ENCODE data around the gene MSANTD1. TPM values are rescaled to one million over a fixed set of nuclear protein-coding genes. Genes with fewer than 3 reads are reported as not detected.
"Not testable (repeated sequence)": the region's sequence is repeated elsewhere in the genome, so short reads cannot be mapped to it uniquely, and the experiment has no call there.

MSANTD1 gene
- total RNA-seq, 2 donors from 2014 or later = 1.4 to 2.8 TPM

DNA sequence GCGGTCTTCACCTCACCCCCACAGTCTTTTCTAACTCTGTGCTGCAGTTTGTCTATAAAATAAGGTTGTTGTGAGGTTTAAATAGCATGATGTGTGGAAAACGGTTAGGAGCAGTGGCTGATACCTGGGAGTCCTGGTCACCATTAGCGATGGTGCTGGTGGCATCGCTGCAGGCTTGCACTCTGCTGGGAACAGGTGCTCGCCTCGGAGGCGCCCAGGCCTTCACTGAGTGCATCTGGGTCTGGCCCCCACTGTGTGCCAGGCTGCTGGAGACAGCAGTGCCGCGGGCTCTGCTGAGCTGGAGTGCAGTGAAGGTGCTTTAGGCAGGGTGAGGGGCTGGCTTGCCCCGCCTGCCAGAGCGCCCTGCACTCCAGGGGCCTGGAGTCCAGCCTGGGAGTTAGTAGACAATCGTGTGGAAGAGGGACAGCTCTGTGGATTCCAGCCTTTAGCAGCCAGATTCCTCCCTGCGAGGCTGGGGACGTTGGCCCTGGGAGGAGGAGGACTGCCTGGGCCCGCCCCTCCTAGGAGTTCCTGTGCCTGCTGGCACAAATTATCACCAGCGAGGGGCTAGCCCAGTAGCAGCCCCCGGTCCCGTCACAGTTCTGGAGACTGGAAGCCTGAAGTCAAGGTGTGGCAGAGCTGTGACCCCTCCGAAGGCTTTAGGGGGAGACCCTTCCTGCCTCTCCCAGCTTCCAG is 51.2 kb downstream of the MSANTD1 start:
- H3K4me1 ChIP-seq (ENCODE audit: control insufficient read depth in 1 of 2, low read depth in 2 of 2) = peaks cover 0 to 9% of the 10 kb centered on the region in 2 donors
- H3K36me3 ChIP-seq = no peaks in the 10 kb centered on the region
- ATAC-seq (ENCODE audit: insufficient number of reproducible peaks, low FRiP score, low read depth) (no peak), DNase-seq (ENCODE audit: low spot score) (no peak)
- TF ChIP-seq, protein P1, sequence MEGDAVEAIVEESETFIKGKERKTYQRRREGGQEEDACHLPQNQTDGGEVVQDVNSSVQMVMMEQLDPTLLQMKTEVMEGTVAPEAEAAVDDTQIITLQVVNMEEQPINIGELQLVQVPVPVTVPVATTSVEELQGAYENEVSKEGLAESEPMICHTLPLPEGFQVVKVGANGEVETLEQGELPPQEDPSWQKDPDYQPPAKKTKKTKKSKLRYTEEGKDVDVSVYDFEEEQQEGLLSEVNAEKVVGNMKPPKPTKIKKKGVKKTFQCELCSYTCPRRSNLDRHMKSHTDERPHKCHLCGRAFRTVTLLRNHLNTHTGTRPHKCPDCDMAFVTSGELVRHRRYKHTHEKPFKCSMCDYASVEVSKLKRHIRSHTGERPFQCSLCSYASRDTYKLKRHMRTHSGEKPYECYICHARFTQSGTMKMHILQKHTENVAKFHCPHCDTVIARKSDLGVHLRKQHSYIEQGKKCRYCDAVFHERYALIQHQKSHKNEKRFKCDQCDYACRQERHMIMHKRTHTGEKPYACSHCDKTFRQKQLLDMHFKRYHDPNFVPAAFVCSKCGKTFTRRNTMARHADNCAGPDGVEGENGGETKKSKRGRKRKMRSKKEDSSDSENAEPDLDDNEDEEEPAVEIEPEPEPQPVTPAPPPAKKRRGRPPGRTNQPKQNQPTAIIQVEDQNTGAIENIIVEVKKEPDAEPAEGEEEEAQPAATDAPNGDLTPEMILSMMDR (IDR thresholded peaks at IDR 0.05) = no peak
- no peaks in the 10 kb centered on the region for H3K9me3 ChIP-seq
- no peak overlapping the region for H3K27ac ChIP-seq
- H3K27me3 ChIP-seq (replicated peaks; ENCODE audit: insufficient read depth) = no peaks in the 10 kb centered on the region
- no peak overlapping the region for H3K4me3 ChIP-seq

DNA sequence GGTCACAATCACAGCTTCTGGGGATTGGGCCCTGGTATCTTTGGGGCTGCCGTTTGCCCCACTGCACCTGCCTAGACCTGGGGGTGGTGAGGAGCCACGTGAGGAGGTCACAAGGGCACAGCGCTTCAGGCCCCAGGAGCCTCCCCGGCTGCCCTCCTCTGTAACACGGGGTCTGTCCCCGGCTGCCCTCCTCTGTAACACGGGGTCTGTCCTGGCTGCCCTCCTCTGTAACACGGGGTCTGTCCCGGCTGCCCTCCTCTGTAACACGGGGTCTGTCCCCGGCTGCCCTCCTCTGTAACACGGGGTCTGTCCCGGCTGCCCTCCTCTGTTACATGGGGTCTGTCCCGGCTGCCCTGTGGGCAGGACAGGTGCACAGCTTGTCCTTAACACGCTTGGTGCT is 51.9 kb downstream of the MSANTD1 start:
- H3K27ac ChIP-seq; H3K9me3 ChIP-seq; H3K36me3 ChIP-seq; H3K4me3 ChIP-seq; H3K27me3 ChIP-seq (replicated peaks; ENCODE audit: insufficient read depth); ATAC-seq (ENCODE audit: insufficient number of reproducible peaks, low FRiP score, low read depth); DNase-seq (ENCODE audit: low spot score): not testable (repeated sequence)
- peaks cover 0 to 15% of the 10 kb centered on the region in 2 donors for H3K4me1 ChIP-seq (ENCODE audit: control insufficient read depth in 1 of 2, low read depth in 2 of 2)

DNA sequence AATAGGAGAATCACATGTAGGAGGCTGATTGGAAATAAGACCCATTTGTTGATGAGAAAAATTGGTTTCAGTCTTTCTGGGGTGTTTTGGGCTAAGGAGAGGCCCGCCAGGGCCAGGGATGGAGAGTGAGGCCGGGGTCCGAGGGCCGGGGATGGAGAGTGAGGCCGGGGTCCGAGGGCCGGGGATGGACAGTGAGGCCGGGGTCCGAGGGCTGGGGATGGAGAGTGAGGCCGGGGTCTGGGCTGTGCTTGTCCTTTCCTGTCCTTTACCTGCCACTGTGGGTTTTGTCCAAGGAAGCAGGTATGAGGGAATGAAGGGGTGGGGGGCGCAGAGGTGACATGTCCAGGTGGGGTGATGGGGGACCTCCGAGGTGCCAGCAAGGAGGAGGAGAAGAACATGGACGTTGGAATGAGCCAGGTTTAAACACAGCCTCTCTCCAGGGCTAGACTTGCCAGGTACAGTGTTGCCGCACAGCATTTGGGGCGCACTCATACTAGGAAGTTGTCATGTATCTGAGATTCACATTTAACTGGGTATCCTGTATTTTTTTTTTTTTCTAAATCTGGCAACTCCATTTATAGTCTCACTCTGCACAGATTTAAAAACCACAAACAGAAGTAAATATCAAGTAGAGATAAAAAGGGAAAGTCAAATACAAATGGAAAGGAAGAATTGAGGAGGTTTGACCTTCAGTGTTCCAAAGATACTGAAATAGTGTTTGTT is 52.7 kb downstream of the MSANTD1 start:
- Histone ChIP-seq H3K27me3 (replicated peaks; ENCODE audit: insufficient read depth) (no peaks in the 10 kb centered on the region), H3K9me3 (no peaks in the 10 kb centered on the region), H3K4me1 (ENCODE audit: control insufficient read depth in 1 of 2, low read depth in 2 of 2) (peaks cover 0 to 15% of the 10 kb centered on the region in 2 donors), H3K27ac (no peak overlapping the region), H3K36me3 (no peaks in the 10 kb centered on the region), H3K4me3 (no peak overlapping the region)
- no peak for DNase-seq (ENCODE audit: low spot score)
- no peak for ATAC-seq (ENCODE audit: insufficient number of reproducible peaks, low FRiP score, low read depth)
- TF ChIP-seq, protein P1 (IDR thresholded peaks at IDR 0.05) = no peak

DNA sequence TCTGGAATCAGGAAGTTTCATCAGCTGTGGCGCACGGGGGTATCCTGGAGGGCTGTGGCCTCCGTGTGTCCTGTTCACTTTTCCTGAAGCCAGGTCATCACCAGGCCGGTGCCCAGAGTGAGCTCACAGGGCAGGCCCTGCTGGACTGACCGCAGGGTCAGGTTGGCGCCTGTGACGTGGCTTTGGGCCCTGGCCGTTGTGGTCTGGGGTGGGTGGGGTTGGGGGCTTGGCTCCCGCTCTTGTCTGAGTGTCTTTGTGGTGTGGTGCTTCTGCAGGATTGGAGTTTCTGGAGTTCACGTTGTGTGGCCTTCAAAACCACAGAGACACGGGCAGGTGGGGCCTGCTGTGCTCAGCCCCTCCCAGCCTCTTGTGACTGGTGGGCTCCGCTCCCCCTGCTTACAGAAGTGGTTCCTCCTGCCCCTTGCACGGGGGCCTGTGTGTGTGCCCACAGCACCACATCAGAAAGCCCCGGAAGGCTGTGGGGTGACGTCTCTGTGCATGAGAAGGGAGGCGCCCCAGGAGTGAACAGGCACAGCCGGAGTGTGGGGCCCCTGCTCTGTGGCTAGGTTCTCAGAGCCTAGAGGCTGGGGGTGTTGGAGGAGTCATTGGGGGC is 53.3 kb downstream of the MSANTD1 start:
- no peak overlapping the region for H3K27ac ChIP-seq
- TF ChIP-seq, protein P1 (IDR thresholded peaks at IDR 0.05) = no peak
- no peak for DNase-seq (ENCODE audit: low spot score)
- H3K9me3 ChIP-seq = no peaks in the 10 kb centered on the region
- H3K4me3 ChIP-seq = no peak overlapping the region
- no peaks in the 10 kb centered on the region for H3K36me3 ChIP-seq
- no peaks in the 10 kb centered on the region for H3K27me3 ChIP-seq (replicated peaks; ENCODE audit: insufficient read depth)
- H3K4me1 ChIP-seq (ENCODE audit: control insufficient read depth in 1 of 2, low read depth in 2 of 2) = peaks cover 0 to 15% of the 10 kb centered on the region in 2 donors
- no peak for ATAC-seq (ENCODE audit: insufficient number of reproducible peaks, low FRiP score, low read depth)

DNA sequence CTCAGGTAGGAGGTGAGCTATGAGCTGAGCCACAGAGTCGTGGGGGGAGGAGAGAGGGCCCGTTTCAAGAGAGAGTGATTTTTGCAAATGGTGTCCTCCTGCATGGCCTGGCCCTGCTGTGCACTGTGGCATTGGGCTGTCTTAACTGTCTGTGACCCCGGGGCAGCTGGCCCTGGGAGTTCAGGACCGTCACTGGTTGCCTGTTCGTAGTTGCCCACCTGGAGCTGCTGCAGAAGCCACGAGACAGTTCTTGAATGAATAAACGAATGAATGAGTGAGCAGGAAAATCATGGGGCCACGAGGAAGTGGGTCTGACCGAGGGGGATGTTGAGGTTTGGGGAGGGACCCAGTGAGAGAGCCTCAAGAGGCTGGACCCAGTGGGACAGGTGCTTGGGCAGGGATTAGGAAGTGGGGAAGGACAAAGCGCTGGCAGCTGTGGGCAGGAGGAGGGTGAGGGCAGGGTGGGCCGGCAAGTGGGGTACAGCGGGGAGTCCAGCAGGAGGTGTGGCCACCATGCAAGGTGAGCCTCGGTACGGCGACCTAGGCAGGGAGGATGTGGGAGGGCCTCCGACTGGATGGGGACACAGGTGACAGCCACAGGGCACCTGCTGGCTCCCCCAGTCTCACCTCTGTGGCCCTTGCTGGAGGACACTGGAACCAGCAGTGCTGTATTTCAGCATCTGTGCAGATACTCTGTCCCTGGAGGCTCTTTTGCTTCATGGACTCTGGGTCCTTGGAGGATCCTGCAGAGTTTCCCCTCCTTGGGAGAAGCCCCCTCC is 54.0 kb downstream of the MSANTD1 start:
- Histone ChIP-seq H3K27me3 (replicated peaks; ENCODE audit: insufficient read depth) (no peaks in the 10 kb centered on the region), H3K27ac (no peak overlapping the region), H3K4me3 (no peak overlapping the region), H3K36me3 (no peaks in the 10 kb centered on the region), H3K4me1 (ENCODE audit: control insufficient read depth in 1 of 2, low read depth in 2 of 2) (peaks cover 0 to 15% of the 10 kb centered on the region in 2 donors), H3K9me3 (no peaks in the 10 kb centered on the region)
- no peak for DNase-seq (ENCODE audit: low spot score)
- TF ChIP-seq, protein P1 (IDR thresholded peaks at IDR 0.05) = no peak
- no peak for ATAC-seq (ENCODE audit: insufficient number of reproducible peaks, low FRiP score, low read depth)
